HEK293 (cell line): Measurements from ENCODE around the gene THRA.
A peak's percentile ranks its signal among the peaks of the same experiment; 100 is the strongest.

ENCODE experiments used
- CTCF ChIA-PET: fragments of 350-600 bp; formaldehyde crosslinking; extraction: SDS; loops from one replicate; lab custom pipeline; 2021; ENCODE audit warnings: antibody characterized with exemption; lab: Yijun Ruan, JAX
- POLR2A ChIA-PET: fragments of 300-600 bp; formaldehyde crosslinking; extraction: SDS; loops from one replicate; lab custom pipeline; 2020; ENCODE audit warnings: antibody characterized with exemption, inconsistent platforms; lab: Yijun Ruan, JAX
- H3K27ac ChIP-seq: fragments of 200-500 bp; sonication (Bioruptor generic); 2 replicates; pipeline ENCODE4 v1.5.1; 2014; ENCODE audit warnings: low read depth, low read length, control low read depth, inconsistent platforms; ENCODE audit errors: extremely low read depth
- H3K36me3 ChIP-seq, 2 experiments: fragments of 200-500 bp in 1 of 2; sonication (Bioruptor generic) in 1 of 2; 1 replicate in 1 of 2; 2 replicates in 1 of 2; pipeline ENCODE4 v1.5.1; 2014 to 2017; ENCODE audit warnings: inconsistent platforms in 2 of 2, low read length in 2 of 2; ENCODE audit not compliant: control insufficient read depth in 2 of 2, insufficient read depth in 1 of 2
- H3K4me1 ChIP-seq: fragments of 200-500 bp; sonication (Bioruptor generic); 2 replicates; pipeline ENCODE4 v1.5.1; 2014; ENCODE audit warnings: mild to moderate bottlenecking, low read length, inconsistent platforms; ENCODE audit not compliant: control insufficient read depth, insufficient read depth
- H3K4me3 ChIP-seq: 2 replicates; pipeline ENCODE4 v1.5.1; 2011; ENCODE audit warnings: low read depth, mild to moderate bottlenecking, control low read depth, low read length, moderate library complexity
- H3K9me3 ChIP-seq: fragments of 200-500 bp; sonication (Bioruptor generic); 2 replicates; pipeline ENCODE4 v1.5.1; 2014; ENCODE audit warnings: low read depth, low read length, inconsistent platforms; ENCODE audit not compliant: control insufficient read depth, insufficient read depth
- GFI1B ChIP-seq: fragments of 450-650 bp; formaldehyde crosslinking; IDR thresholded peaks from 2 replicates; pipeline ENCODE4 v1.5.1; 2016; ENCODE audit warnings: missing biosample characterization, missing genetic modification characterization
- OSR2 ChIP-seq: fragments of 450-650 bp; formaldehyde crosslinking; IDR thresholded peaks from 2 replicates; pipeline ENCODE4 v1.5.1; 2016; ENCODE audit warnings: missing biosample characterization, missing genetic modification characterization
- SALL2 ChIP-seq: fragments of 450-650 bp; formaldehyde crosslinking; IDR thresholded peaks from 2 replicates; pipeline ENCODE4 v1.5.0; 2017; ENCODE audit warnings: missing biosample characterization, mild to moderate bottlenecking, missing genetic modification characterization, borderline replicate concordance
- SCRT1 ChIP-seq: fragments of 450-650 bp; formaldehyde crosslinking; IDR thresholded peaks from 2 replicates; pipeline ENCODE4 v1.5.1; 2016; ENCODE audit warnings: missing biosample characterization, missing genetic modification characterization, borderline replicate concordance
- ZEB2 ChIP-seq: fragments of 450-650 bp; formaldehyde crosslinking; IDR thresholded peaks from 2 replicates; pipeline ENCODE4 v1.5.1; 2016; ENCODE audit warnings: missing biosample characterization, missing genetic modification characterization
- ZNF248 ChIP-seq: fragments of 450-650 bp; formaldehyde crosslinking; IDR thresholded peaks from 2 replicates; pipeline ENCODE4 v1.5.1; 2017; ENCODE audit warnings: missing biosample characterization, missing genetic modification characterization
- ZNF266 ChIP-seq: fragments of 450-650 bp; formaldehyde crosslinking; IDR thresholded peaks from 2 replicates; pipeline ENCODE4 v1.5.1; 2016; ENCODE audit warnings: missing biosample characterization, missing genetic modification characterization, low read depth
- ZNF48 ChIP-seq: fragments of 450-650 bp; formaldehyde crosslinking; IDR thresholded peaks from 2 replicates; pipeline ENCODE4 v1.5.1; 2016; ENCODE audit warnings: missing biosample characterization, missing genetic modification characterization
- ZNF768 ChIP-seq: fragments of 450-650 bp; formaldehyde crosslinking; IDR thresholded peaks from 2 replicates; pipeline ENCODE4 v1.5.1; 2018; ENCODE audit warnings: missing biosample characterization, mild to moderate bottlenecking, missing genetic modification characterization
- ZNF791 ChIP-seq: fragments of 450-650 bp; formaldehyde crosslinking; IDR thresholded peaks from 2 replicates; pipeline ENCODE4 v1.5.1; 2016; ENCODE audit warnings: missing biosample characterization, missing genetic modification characterization
- ZXDB ChIP-seq: fragments of 450-650 bp; formaldehyde crosslinking; IDR thresholded peaks from 2 replicates; pipeline ENCODE4 v1.5.1; 2016; ENCODE audit warnings: missing biosample characterization, missing genetic modification characterization
- TF ChIP-seq, protein P1 (sequence below): fragments of 450-650 bp; formaldehyde crosslinking; IDR thresholded peaks from 2 replicates; pipeline ENCODE4 v1.5.1; 2016; ENCODE audit warnings: missing biosample characterization, missing genetic modification characterization, borderline replicate concordance
- TF ChIP-seq, protein P2 (sequence below): fragments of 450-650 bp; formaldehyde crosslinking; IDR thresholded peaks from 2 replicates; pipeline ENCODE4 v1.5.1; 2016; ENCODE audit warnings: missing biosample characterization, missing genetic modification characterization
- TF ChIP-seq, protein P3 (sequence below): fragments of 450-650 bp; formaldehyde crosslinking; IDR thresholded peaks from 2 replicates; pipeline ENCODE4 v1.5.1; 2016; ENCODE audit warnings: missing biosample characterization, missing genetic modification characterization
- TF ChIP-seq, protein P4 (sequence below): fragments of 450-650 bp; formaldehyde crosslinking; IDR thresholded peaks from 2 replicates; pipeline ENCODE4 v1.5.1; 2016; ENCODE audit warnings: missing biosample characterization, missing genetic modification characterization, borderline replicate concordance
- TF ChIP-seq, protein P5 (sequence below): fragments of 450-650 bp; formaldehyde crosslinking; IDR thresholded peaks from 2 replicates; pipeline ENCODE4 v1.5.1; 2016; ENCODE audit warnings: missing biosample characterization, missing genetic modification characterization

THRA gene

DNA sequence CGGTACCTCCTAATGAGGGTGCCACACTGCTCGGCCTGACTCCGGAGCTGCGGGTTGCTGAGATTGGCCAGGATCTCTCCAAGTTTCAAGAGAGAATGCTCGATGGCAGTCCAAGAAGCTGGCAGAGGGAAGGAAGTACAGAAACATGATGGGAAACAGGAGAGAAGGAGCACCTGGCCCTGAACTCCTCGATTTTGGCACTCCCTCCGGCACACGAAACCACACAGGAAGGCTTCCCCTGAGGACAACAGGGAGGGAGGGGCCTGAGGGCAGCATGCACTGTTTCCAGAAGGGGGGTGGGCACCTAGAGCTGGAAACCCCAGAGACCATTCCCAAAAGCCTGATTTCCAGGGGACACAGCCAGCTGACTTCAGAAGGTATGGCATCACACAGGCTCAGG, 29.4 kb upstream of the THRA start:
- Histone ChIP-seq H3K36me3 (peaks cover 26 to 82% of the 10 kb centered on the region in 2 experiments), H3K27ac (no peak overlapping the region), H3K4me3 (no peak overlapping the region), H3K9me3 (no peaks in the 10 kb centered on the region), H3K4me1 (no peaks in the 10 kb centered on the region)
- CTCF ChIA-PET, result interaction anchor here (0.7 to 10.2 kb wide), 8 partner anchors 7 to 160 kb away, joined by 3 to 154 read pairs (median 87); partner anchors contain the start of genes CSF3 and MED24
- TF ChIP-seq, protein P1, sequence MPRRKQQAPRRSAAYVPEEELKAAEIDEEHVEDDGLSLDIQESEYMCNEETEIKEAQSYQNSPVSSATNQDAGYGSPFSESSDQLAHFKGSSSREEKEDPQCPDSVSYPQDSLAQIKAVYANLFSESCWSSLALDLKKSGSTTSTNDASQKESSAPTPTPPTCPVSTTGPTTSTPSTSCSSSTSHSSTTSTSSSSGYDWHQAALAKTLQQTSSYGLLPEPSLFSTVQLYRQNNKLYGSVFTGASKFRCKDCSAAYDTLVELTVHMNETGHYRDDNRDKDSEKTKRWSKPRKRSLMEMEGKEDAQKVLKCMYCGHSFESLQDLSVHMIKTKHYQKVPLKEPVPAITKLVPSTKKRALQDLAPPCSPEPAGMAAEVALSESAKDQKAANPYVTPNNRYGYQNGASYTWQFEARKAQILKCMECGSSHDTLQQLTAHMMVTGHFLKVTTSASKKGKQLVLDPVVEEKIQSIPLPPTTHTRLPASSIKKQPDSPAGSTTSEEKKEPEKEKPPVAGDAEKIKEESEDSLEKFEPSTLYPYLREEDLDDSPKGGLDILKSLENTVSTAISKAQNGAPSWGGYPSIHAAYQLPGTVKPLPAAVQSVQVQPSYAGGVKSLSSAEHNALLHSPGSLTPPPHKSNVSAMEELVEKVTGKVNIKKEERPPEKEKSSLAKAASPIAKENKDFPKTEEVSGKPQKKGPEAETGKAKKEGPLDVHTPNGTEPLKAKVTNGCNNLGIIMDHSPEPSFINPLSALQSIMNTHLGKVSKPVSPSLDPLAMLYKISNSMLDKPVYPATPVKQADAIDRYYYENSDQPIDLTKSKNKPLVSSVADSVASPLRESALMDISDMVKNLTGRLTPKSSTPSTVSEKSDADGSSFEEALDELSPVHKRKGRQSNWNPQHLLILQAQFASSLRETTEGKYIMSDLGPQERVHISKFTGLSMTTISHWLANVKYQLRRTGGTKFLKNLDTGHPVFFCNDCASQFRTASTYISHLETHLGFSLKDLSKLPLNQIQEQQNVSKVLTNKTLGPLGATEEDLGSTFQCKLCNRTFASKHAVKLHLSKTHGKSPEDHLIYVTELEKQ (tag by site-specific recombination), result no peak
- no peak for TF ChIP-seq ZXDB (tag by site-specific recombination)
- TF ChIP-seq, protein P2, sequence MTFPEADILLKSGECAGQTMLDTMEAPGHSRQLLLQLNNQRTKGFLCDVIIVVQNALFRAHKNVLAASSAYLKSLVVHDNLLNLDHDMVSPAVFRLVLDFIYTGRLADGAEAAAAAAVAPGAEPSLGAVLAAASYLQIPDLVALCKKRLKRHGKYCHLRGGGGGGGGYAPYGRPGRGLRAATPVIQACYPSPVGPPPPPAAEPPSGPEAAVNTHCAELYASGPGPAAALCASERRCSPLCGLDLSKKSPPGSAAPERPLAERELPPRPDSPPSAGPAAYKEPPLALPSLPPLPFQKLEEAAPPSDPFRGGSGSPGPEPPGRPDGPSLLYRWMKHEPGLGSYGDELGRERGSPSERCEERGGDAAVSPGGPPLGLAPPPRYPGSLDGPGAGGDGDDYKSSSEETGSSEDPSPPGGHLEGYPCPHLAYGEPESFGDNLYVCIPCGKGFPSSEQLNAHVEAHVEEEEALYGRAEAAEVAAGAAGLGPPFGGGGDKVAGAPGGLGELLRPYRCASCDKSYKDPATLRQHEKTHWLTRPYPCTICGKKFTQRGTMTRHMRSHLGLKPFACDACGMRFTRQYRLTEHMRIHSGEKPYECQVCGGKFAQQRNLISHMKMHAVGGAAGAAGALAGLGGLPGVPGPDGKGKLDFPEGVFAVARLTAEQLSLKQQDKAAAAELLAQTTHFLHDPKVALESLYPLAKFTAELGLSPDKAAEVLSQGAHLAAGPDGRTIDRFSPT (tag by site-specific recombination), result no peak
- TF ChIP-seq, protein P3, sequence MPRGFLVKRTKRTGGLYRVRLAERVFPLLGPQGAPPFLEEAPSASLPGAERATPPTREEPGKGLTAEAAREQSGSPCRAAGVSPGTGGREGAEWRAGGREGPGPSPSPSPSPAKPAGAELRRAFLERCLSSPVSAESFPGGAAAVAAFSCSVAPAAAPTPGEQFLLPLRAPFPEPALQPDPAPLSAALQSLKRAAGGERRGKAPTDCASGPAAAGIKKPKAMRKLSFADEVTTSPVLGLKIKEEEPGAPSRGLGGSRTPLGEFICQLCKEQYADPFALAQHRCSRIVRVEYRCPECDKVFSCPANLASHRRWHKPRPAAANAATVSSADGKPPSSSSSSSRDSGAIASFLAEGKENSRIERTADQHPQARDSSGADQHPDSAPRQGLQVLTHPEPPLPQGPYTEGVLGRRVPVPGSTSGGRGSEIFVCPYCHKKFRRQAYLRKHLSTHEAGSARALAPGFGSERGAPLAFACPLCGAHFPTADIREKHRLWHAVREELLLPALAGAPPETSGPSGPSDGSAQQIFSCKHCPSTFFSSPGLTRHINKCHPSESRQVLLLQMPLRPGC, result no peak
- TF ChIP-seq, protein P4, sequence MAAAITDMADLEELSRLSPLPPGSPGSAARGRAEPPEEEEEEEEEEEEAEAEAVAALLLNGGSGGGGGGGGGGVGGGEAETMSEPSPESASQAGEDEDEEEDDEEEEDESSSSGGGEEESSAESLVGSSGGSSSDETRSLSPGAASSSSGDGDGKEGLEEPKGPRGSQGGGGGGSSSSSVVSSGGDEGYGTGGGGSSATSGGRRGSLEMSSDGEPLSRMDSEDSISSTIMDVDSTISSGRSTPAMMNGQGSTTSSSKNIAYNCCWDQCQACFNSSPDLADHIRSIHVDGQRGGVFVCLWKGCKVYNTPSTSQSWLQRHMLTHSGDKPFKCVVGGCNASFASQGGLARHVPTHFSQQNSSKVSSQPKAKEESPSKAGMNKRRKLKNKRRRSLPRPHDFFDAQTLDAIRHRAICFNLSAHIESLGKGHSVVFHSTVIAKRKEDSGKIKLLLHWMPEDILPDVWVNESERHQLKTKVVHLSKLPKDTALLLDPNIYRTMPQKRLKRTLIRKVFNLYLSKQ, result no peak
- POLR2A ChIA-PET, result interaction anchor here (1.6 to 3.7 kb wide), 2 partner anchors 21 to 80 kb away, joined by 4 to 17 read pairs; partner anchors contain the start of gene MED24

DNA sequence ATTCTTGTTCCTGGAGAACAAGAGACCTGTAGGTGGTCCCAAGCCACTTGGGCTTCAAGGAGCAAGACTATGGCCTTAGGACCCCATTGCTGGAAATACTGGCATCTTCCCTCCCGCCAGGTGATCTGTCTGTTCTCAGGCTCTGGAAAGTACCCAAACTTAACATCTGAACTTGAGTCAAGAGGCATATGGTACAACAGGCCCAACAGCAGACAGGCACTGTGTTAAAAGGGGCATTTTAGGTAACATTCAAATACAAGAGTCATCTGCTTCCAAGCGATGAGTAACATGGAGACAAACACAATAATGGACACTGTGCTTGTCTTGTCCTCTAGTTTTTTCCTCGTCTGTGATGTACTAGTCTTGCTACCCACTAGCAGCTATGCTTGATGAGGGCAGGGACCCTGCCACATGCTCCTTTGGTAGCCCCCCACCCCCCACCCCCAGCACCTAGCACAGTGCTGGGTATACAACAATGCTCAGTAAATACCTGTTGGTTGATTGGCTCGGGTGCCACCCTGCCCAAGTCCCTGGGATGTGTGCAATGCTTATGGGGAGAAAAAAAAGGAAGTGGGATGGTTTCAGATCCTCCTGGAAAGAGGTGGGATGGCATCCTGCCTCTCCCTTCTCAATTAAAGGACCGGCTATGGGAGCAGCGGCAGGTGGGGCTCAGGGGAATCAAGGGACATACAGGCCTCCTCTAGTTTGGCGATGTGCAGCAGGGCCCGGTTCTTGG, 28.2 kb upstream of the THRA start:
- POLR2A ChIA-PET, result interaction anchor here (0.5 to 3.7 kb wide), 11 partner anchors 14 to 89 kb away, joined by 3 to 17 read pairs (median 3); partner anchors contain the start of genes CSF3, MED24, NR1D1 and THRA
- H3K4me1 ChIP-seq, result no peaks in the 10 kb centered on the region
- H3K36me3 ChIP-seq, result peaks cover 15 to 69% of the 10 kb centered on the region in 2 experiments
- no peak for TF ChIP-seq ZNF768 (tag by site-specific recombination)
- TF ChIP-seq ZNF48, result no peak
- no peaks in the 10 kb centered on the region for H3K9me3 ChIP-seq
- CTCF ChIA-PET, result interaction anchor here (0.6 to 10.2 kb wide), 38 partner anchors 8 to 273 kb away, joined by 3 to 154 read pairs (median 6); partner anchors contain the start of genes CSF3, MED24 and NR1D1
- H3K27ac ChIP-seq, result no peak overlapping the region
- no peak overlapping the region for H3K4me3 ChIP-seq

DNA sequence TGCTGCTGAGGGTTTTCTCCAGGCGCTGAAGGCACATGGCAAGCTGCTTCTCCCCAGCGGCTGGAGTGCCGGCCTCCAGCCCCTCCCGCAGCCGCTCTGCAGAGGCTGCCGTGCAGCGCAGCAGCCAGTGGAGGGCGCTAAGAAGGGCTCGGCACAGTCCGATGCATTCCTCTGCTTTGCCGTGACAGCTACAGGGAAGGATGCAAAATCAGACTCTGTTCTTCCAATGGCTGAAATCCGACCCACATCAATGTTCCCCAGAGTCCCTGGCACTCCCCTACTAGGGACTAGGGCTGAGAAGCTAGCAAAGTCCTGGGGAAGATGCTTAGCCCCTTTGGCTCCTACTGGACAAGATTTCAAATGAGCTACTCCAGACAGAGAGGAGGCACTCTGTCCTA, 27.6 kb upstream of the THRA start:
- Histone ChIP-seq H3K9me3 (no peaks in the 10 kb centered on the region), H3K27ac (no peak overlapping the region), H3K4me3 (no peak overlapping the region), H3K4me1 (no peaks in the 10 kb centered on the region), H3K36me3 (peaks cover 10 to 64% of the 10 kb centered on the region in 2 experiments)
- ChIA-PET POLR2A (interaction anchor here (0.5 to 3.7 kb wide), 11 partner anchors 13 to 88 kb away, joined by 3 to 17 read pairs (median 3); partner anchors contain the start of genes CSF3, MED24, NR1D1 and THRA), CTCF (interaction anchor here (0.6 to 10.2 kb wide), 41 partner anchors 8 to 619 kb away, joined by 3 to 154 read pairs (median 5); partner anchors contain the start of genes CSF3, MED24 and NR1D1)
- TF ChIP-seq SCRT1 (tag by site-specific recombination), result no peak
- TF ChIP-seq, protein P3, result peak; percentile 86
- TF ChIP-seq SALL2 (tag by site-specific recombination), result no peak
- TF ChIP-seq GFI1B (tag by site-specific recombination), result no peak
- TF ChIP-seq ZNF248 (tag by site-specific recombination), result no peak
- TF ChIP-seq, protein P5, sequence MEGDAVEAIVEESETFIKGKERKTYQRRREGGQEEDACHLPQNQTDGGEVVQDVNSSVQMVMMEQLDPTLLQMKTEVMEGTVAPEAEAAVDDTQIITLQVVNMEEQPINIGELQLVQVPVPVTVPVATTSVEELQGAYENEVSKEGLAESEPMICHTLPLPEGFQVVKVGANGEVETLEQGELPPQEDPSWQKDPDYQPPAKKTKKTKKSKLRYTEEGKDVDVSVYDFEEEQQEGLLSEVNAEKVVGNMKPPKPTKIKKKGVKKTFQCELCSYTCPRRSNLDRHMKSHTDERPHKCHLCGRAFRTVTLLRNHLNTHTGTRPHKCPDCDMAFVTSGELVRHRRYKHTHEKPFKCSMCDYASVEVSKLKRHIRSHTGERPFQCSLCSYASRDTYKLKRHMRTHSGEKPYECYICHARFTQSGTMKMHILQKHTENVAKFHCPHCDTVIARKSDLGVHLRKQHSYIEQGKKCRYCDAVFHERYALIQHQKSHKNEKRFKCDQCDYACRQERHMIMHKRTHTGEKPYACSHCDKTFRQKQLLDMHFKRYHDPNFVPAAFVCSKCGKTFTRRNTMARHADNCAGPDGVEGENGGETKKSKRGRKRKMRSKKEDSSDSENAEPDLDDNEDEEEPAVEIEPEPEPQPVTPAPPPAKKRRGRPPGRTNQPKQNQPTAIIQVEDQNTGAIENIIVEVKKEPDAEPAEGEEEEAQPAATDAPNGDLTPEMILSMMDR (tag by site-specific recombination), result peak; percentile 61
- peak; percentile 33; the same call in 1 of the 2 replicates for TF ChIP-seq ZEB2 (tag by site-specific recombination)
- TF ChIP-seq OSR2 (tag by site-specific recombination), result no peak
- TF ChIP-seq ZNF791 (tag by site-specific recombination), result no peak
- TF ChIP-seq ZNF266 (tag by site-specific recombination), result no peak
